H9 (cell line): ENCODE data around the gene CDH23. TPM values are rescaled to one million over a fixed set of nuclear protein-coding genes. Genes with fewer than 3 reads are reported as not detected.

Source experiments
- DNase-seq: peaks from one replicate; pipeline ENCODE4 v3.0.0-alpha.2; 2017
- H2AFZ ChIP-seq: one replicate; pipeline ENCODE4 v1.6.1; 2013; ENCODE audit warnings: mild to moderate bottlenecking, low read length, control low read depth, moderate library complexity
- H2AK5ac ChIP-seq: 2 replicates; pipeline ENCODE4 v1.6.1; 2013; ENCODE audit warnings: low read length, control low read depth, mixed read lengths; ENCODE audit not compliant: insufficient read length
- H2BK120ac ChIP-seq: one replicate; pipeline ENCODE4 v1.6.1; 2013; ENCODE audit warnings: low read depth, mild to moderate bottlenecking, low read length, control low read depth, inconsistent platforms; ENCODE audit not compliant: poor library complexity, severe bottlenecking
- H2BK12ac ChIP-seq: 2 replicates; pipeline ENCODE4 v1.6.1; 2013; ENCODE audit warnings: low read length, control low read depth, mixed read lengths, low read depth; ENCODE audit not compliant: insufficient read length
- H2BK15ac ChIP-seq: 2 replicates; pipeline ENCODE4 v1.6.1; 2013; ENCODE audit warnings: low read depth, low read length, control low read depth
- H2BK20ac ChIP-seq: one replicate; pipeline ENCODE4 v1.6.1; 2013; ENCODE audit warnings: low read depth, mild to moderate bottlenecking, low read length, control low read depth, inconsistent platforms; ENCODE audit not compliant: poor library complexity, severe bottlenecking
- H2BK5ac ChIP-seq: 2 replicates; pipeline ENCODE4 v1.6.1; 2013; ENCODE audit warnings: low read length, control low read depth, mixed read lengths; ENCODE audit not compliant: insufficient read length
- H3K14ac ChIP-seq: 2 replicates; pipeline ENCODE4 v1.6.1; 2013; ENCODE audit warnings: low read length, control low read depth; ENCODE audit not compliant: insufficient read depth
- H3K18ac ChIP-seq: 2 replicates; pipeline ENCODE4 v1.6.1; 2013; ENCODE audit warnings: low read depth, mild to moderate bottlenecking, mixed read lengths, low read length, control low read depth; ENCODE audit not compliant: insufficient read length
- H3K23ac ChIP-seq: 2 replicates; pipeline ENCODE4 v1.6.1; 2013; ENCODE audit warnings: low read length, control low read depth, mixed read lengths, low read depth; ENCODE audit not compliant: insufficient read length
- H3K23me2 ChIP-seq: 2 replicates; pipeline ENCODE4 v1.6.1; 2013; ENCODE audit warnings: low read depth, mild to moderate bottlenecking, mixed read lengths, low read length, control low read depth; ENCODE audit not compliant: insufficient read length, poor library complexity, severe bottlenecking
- H3K27ac ChIP-seq: 2 replicates; pipeline ENCODE4 v1.5.1; 2013; ENCODE audit warnings: low read length, control low read depth, mixed read lengths, low read depth; ENCODE audit not compliant: insufficient read length
- H3K27me3 ChIP-seq: 2 replicates; pipeline ENCODE4 v1.6.1; 2013; ENCODE audit warnings: low read length, control low read depth, inconsistent platforms; ENCODE audit not compliant: insufficient read depth
- H3K4ac ChIP-seq: 2 replicates; pipeline ENCODE4 v1.6.1; 2013; ENCODE audit warnings: low read depth, mild to moderate bottlenecking, control low read depth, inconsistent platforms, low read length, moderate library complexity
- H3K4me1 ChIP-seq: 2 replicates; pipeline ENCODE4 v1.6.1; 2013; ENCODE audit warnings: low read length, control low read depth, inconsistent platforms; ENCODE audit not compliant: insufficient read depth
- H3K4me2 ChIP-seq: 2 replicates; pipeline ENCODE4 v1.6.1; 2013; ENCODE audit warnings: low read length, control low read depth, mixed read lengths; ENCODE audit not compliant: insufficient read length, insufficient read depth
- H3K56ac ChIP-seq: 2 replicates; pipeline ENCODE4 v1.6.1; 2013; ENCODE audit warnings: low read depth, mild to moderate bottlenecking, mixed read lengths, low read length, control low read depth; ENCODE audit not compliant: insufficient read length
- H3K79me1 ChIP-seq: 2 replicates; pipeline ENCODE4 v1.6.1; 2013; ENCODE audit warnings: low read depth, mild to moderate bottlenecking, moderate library complexity, low read length, control low read depth, inconsistent platforms; ENCODE audit not compliant: insufficient read depth, poor library complexity, severe bottlenecking
- H3K79me2 ChIP-seq: 2 replicates; pipeline ENCODE4 v1.6.1; 2013; ENCODE audit warnings: low read length, control low read depth, inconsistent platforms; ENCODE audit not compliant: insufficient read depth
- H3K9ac ChIP-seq: 2 replicates; pipeline ENCODE4 v1.6.1; 2013; ENCODE audit warnings: low read length, control low read depth, mixed read lengths; ENCODE audit not compliant: insufficient read length; ENCODE audit errors: extremely low read depth
- H3K9me3 ChIP-seq: one replicate; pipeline ENCODE4 v1.6.1; 2013; ENCODE audit warnings: low read depth, low read length, inconsistent platforms; ENCODE audit not compliant: control insufficient read depth
- H3T11ph ChIP-seq: one replicate; pipeline ENCODE4 v1.6.1; 2013; ENCODE audit warnings: mild to moderate bottlenecking, low read length, control low read depth, inconsistent platforms
- H4K20me1 ChIP-seq: one replicate; pipeline ENCODE4 v1.6.1; 2013; ENCODE audit not compliant: control insufficient read depth, insufficient read length, insufficient read depth
- H4K5ac ChIP-seq: 2 replicates; pipeline ENCODE4 v1.6.1; 2013; ENCODE audit warnings: low read depth, mild to moderate bottlenecking, mixed read lengths, low read length, control low read depth; ENCODE audit not compliant: insufficient read length
- H4K8ac ChIP-seq: replicated peaks from 2 replicates; pipeline ENCODE4 v1.6.1; 2013; ENCODE audit warnings: low read length, control low read depth, mixed read lengths, low read depth; ENCODE audit not compliant: insufficient read length
- H4K91ac ChIP-seq: 2 replicates; pipeline ENCODE4 v1.6.1; 2013; ENCODE audit warnings: low read depth, mild to moderate bottlenecking, moderate library complexity, mixed read lengths, low read length, control low read depth; ENCODE audit not compliant: insufficient read length
- H3K27ac Mint-ChIP-seq, 3 experiments: 2 replicates in 2 of 3; 3 replicates in 1 of 3; pipeline ENCODE4 v1.8.0; 2020 to 2021; ENCODE audit warnings: mixed read lengths in 3 of 3, mild to moderate bottlenecking in 1 of 3, moderate library complexity in 1 of 3
- H3K27me3 Mint-ChIP-seq: 2 replicates; pipeline ENCODE4 v1.8.0; 2021; ENCODE audit warnings: low read depth, mild to moderate bottlenecking, moderate library complexity, mixed read lengths
- H3K36me3 Mint-ChIP-seq, 3 experiments: 2 replicates in 2 of 3; 3 replicates in 1 of 3; pipeline ENCODE4 v1.8.0; 2020 to 2021; ENCODE audit warnings: low read depth in 3 of 3, mixed read lengths in 3 of 3; ENCODE audit not compliant: insufficient read depth in 1 of 3
- H3K4me1 Mint-ChIP-seq, 2 experiments: 2 replicates each; pipeline ENCODE4 v1.8.0; 2020; ENCODE audit warnings: mixed read lengths in 2 of 2
- H3K4me3 Mint-ChIP-seq, 2 experiments: 2 replicates in 1 of 2; 3 replicates in 1 of 2; pipeline ENCODE4 v1.8.0; 2020 to 2021; ENCODE audit warnings: mild to moderate bottlenecking in 2 of 2, mixed read lengths in 2 of 2, moderate library complexity in 1 of 2
- H3K9me3 Mint-ChIP-seq, 2 experiments: 2 replicates in 1 of 2; 3 replicates in 1 of 2; pipeline ENCODE4 v1.8.0; 2020; ENCODE audit warnings: mild to moderate bottlenecking in 2 of 2, mixed read lengths in 2 of 2, moderate library complexity in 1 of 2
- WGBS: extraction: QIAGEN DNeasy Blood & Tissue Kit; methylation state at CpG from one replicate; pipeline ENCODE4 v1.1.7; 2013; ENCODE audit warnings: missing lambda C conversion rate, low lambda C conversion rate, mixed read lengths; ENCODE audit not compliant: insufficient read length; ENCODE audit errors: extremely low coverage; 5-methylcytosine and 5-hydroxymethylcytosine counted together
- total RNA-seq: library from RNA; stranded (reverse); gene quantifications from 2 replicates; pipeline ENCODE4 v1.2.1, GENCODE V29; 2021
- TF ChIP-seq, protein P1 (sequence below): fragments of 200-600 bp; sonication (generic); conservative IDR thresholded peaks from 3 replicates; pipeline ENCODE4 v1.8.0; 2021; ENCODE audit warnings: antibody characterized with exemption, mild to moderate bottlenecking

CDH23 gene
- total RNA-seq, 1 experiment from 2014 or later: 2.1 TPM

DNA sequence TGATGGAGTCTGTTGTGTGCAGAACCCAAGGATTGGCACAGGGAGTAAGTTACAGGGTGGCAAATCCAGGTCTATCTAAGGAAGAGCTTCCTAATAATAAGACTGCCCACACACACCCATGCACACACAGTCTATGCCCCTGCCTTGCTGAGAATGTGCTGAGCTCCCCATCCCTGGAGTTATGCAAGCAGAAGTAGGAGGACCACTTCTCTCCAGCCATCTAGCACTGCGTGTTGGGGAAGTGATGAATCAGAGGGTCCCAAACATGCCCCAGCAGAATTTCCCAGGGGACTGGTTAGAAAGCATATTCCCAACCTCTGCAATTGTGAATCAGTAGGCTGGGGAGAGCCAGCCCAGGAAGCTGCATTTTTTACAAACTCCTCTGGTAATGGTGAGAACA, 117.2 kb downstream of the CDH23 start:
- Histone ChIP-seq H3K27ac (no peak overlapping the region), H3K4me2 (no peak overlapping the region), H2BK120ac (no peak overlapping the region)

More for the DNA sequence above, 117.2 kb downstream of the CDH23 start:
- no peak overlapping the region for H4K91ac ChIP-seq
- H2BK15ac ChIP-seq: no peak overlapping the region
- H2AK5ac ChIP-seq: no peak overlapping the region
- no peak overlapping the region for H3T11ph ChIP-seq
- H3K14ac ChIP-seq: no peak overlapping the region
- H3K56ac ChIP-seq: no peak overlapping the region
- no peak overlapping the region for H3K4ac ChIP-seq
- TF ChIP-seq, protein P1, sequence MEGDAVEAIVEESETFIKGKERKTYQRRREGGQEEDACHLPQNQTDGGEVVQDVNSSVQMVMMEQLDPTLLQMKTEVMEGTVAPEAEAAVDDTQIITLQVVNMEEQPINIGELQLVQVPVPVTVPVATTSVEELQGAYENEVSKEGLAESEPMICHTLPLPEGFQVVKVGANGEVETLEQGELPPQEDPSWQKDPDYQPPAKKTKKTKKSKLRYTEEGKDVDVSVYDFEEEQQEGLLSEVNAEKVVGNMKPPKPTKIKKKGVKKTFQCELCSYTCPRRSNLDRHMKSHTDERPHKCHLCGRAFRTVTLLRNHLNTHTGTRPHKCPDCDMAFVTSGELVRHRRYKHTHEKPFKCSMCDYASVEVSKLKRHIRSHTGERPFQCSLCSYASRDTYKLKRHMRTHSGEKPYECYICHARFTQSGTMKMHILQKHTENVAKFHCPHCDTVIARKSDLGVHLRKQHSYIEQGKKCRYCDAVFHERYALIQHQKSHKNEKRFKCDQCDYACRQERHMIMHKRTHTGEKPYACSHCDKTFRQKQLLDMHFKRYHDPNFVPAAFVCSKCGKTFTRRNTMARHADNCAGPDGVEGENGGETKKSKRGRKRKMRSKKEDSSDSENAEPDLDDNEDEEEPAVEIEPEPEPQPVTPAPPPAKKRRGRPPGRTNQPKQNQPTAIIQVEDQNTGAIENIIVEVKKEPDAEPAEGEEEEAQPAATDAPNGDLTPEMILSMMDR: no peak
- Mint-ChIP-seq H3K27ac (no peak overlapping the region), H3K4me1 (peaks cover 5 to 16% of the 10 kb centered on the region in 2 experiments; a peak in 3 of 4 replicates), H3K27me3 (peaks cover 4% of the 10 kb centered on the region; the same call in 1 of the 2 replicates), H3K36me3 (no peaks in the 10 kb centered on the region), H3K9me3 (no peaks in the 10 kb centered on the region), H3K4me3 (no peak overlapping the region)
- H3K9ac ChIP-seq: no peak overlapping the region
- H3K4me1 ChIP-seq: no peaks in the 10 kb centered on the region
- no peaks in the 10 kb centered on the region for H4K20me1 ChIP-seq
- no peak for DNase-seq
- WGBS: no CpG with 5 or more reads among the region's 1 CpG
- H3K27me3 ChIP-seq: no peaks in the 10 kb centered on the region
- no peak overlapping the region for H3K18ac ChIP-seq
- H3K23me2 ChIP-seq: no peaks in the 10 kb centered on the region
- H3K23ac ChIP-seq: no peak overlapping the region
- no peaks in the 10 kb centered on the region for H3K79me2 ChIP-seq
- no peak overlapping the region for H4K8ac ChIP-seq
- no peaks in the 10 kb centered on the region for H3K79me1 ChIP-seq
- no peak overlapping the region for H2BK12ac ChIP-seq
- H3K9me3 ChIP-seq: no peaks in the 10 kb centered on the region
- H2BK5ac ChIP-seq: no peak overlapping the region
- H2AFZ ChIP-seq: no peak overlapping the region
- H2BK20ac ChIP-seq: no peak overlapping the region
- H4K5ac ChIP-seq: no peak overlapping the region
